ENCODE data around the gene USP19.

USP19 gene

DNA sequence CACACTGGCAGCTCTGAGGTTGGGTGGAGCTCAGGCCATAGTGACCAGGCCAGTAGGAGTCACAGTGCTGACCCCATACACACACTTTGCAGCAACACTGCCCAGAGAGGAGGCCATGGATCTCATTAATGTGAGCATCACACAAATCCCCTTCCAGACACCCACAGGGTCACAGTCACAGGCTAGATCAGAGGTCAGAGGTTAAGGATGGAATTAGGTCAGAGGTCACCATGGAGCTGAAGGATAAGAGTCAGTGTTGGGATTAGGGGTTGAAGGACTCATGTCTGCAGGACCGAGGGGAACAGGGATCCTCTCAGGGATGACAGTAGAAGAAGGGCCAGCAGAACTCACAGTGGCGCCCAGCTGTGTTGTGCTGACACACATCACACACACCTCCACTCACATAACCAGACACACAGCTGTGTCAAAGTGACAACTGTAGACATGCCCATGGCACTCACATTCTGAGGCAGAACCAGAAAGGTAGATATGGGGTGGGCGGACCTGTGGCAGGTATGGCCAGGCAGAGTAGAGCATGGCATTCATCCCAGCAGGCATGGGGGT is 32.8 kb upstream of the USP19 start:
- H3K36me3 Mint-ChIP-seq (ENCODE audit: low read depth), result no peaks in the 10 kb centered on the region
- H3K27me3 Mint-ChIP-seq, result peaks cover 3% of the 10 kb centered on the region
- no peak overlapping the region for H3K27ac Mint-ChIP-seq
- H3K9me3 Mint-ChIP-seq, result no peaks in the 10 kb centered on the region
- no peaks in the 10 kb centered on the region for H3K4me1 Mint-ChIP-seq (ENCODE audit: low read depth)
- intact Hi-C loops (cut with micrococcal nuclease), result no loop called here
- H3K4me3 Mint-ChIP-seq, result no peak overlapping the region

DNA sequence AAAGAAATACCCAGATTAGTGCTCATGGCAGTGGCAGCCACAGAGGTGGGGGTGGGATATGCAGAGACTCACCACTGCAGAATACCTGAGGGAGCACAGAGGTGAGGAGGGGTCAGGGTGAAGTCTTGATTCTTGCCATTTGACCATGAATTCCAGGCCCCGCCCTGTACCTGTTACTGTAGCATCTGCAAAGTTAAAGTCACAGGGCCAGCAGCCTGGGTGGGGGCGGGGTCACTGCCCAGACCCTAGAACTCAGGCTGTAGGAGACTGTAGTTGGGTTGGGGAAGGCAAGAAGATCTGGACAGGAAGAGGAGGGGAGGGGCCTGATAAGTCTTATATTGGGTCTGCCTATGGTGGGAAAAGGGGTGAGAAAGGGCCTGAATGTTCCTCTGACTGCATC is 31.0 kb upstream of the USP19 start:
- Mint-ChIP-seq H3K27ac (no peak overlapping the region), H3K36me3 (ENCODE audit: low read depth) (no peaks in the 10 kb centered on the region), H3K9me3 (no peaks in the 10 kb centered on the region), H3K4me3 (no peak overlapping the region), H3K27me3 (peaks cover 4% of the 10 kb centered on the region), H3K4me1 (ENCODE audit: low read depth) (no peaks in the 10 kb centered on the region)
- intact Hi-C loops (cut with micrococcal nuclease), result no loop called here

DNA sequence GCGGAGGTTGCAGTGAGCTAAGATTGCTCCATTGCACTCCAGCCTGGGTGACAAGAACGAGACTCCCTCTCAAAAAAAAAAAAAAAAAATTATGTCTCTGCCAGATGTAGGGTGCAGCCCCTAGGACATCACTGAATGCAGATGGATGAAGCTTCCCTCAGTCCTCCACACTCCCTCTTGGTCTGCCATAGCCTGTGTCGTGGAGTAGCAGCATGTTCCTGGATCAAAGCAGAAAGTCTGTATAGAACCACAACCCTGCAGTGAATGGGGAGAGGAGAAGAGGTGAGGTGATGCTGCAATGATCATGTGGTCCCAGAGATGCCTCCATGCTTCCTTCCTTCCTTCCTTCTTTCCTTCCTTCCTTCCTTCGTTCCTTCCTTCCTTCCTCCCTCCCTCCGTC is 27.5 kb upstream of the USP19 start:
- Mint-ChIP-seq H3K36me3 (ENCODE audit: low read depth) (no peaks in the 10 kb centered on the region), H3K4me3 (no peak overlapping the region), H3K9me3 (no peaks in the 10 kb centered on the region), H3K27me3 (peaks cover 4% of the 10 kb centered on the region), H3K27ac (no peak overlapping the region), H3K4me1 (ENCODE audit: low read depth) (no peaks in the 10 kb centered on the region)
- intact Hi-C loops (cut with micrococcal nuclease), result no loop called here

GRCh38 chr3:49140080-49140479 is 19.5 kb upstream of the USP19 start:
- H3K4me3 Mint-ChIP-seq, result no peak overlapping the region
- peaks cover 16% of the 10 kb centered on the region for H3K27me3 Mint-ChIP-seq
- H3K36me3 Mint-ChIP-seq (ENCODE audit: low read depth), result no peaks in the 10 kb centered on the region
- no peak overlapping the region for H3K27ac Mint-ChIP-seq
- H3K9me3 Mint-ChIP-seq, result peaks cover 20% of the 10 kb centered on the region
- intact Hi-C loops (cut with micrococcal nuclease), result no loop called here
- H3K4me1 Mint-ChIP-seq (ENCODE audit: low read depth), result no peaks in the 10 kb centered on the region

DNA sequence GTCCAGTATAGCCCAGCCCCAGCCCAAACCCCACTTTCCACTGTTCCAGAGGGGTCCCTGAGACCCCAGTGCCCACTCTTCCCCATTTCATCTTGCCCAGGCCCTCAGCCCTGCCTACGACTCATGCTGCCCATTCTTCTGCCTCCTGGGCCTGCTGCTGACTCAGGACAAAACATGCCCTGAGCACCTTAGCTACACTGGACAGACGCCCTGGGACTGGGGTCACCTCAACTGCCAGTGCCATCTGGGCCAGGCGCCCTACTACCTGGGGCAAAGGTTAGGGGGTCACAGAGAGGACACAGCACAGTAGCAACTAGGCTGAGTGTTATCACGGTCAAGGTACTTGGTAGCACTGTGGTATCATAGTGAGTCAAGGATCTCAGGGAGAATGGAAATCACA is 14.9 kb upstream of the USP19 start:
- Mint-ChIP-seq H3K4me1 (ENCODE audit: low read depth) (peaks cover 26% of the 10 kb centered on the region), H3K36me3 (ENCODE audit: low read depth) (peaks cover 6% of the 10 kb centered on the region)

GRCh38 chr3:49134471-49135265 is 14.0 kb upstream of the USP19 start:
- Mint-ChIP-seq H3K9me3 (no peaks in the 10 kb centered on the region), H3K4me1 (ENCODE audit: low read depth) (peaks cover 26% of the 10 kb centered on the region), H3K27me3 (peaks cover 8% of the 10 kb centered on the region), H3K4me3 (no peak overlapping the region), H3K36me3 (ENCODE audit: low read depth) (peaks cover 12% of the 10 kb centered on the region), H3K27ac (peak overlapping the region; percentile 14)
- intact Hi-C loops (cut with micrococcal nuclease), result no loop called here

More for the DNA sequence above, 14.9 kb upstream of the USP19 start:
- no peak overlapping the region for H3K4me3 Mint-ChIP-seq
- intact Hi-C loops (cut with micrococcal nuclease), result no loop called here
- H3K27ac Mint-ChIP-seq, result peak overlapping the region; percentile 14
- H3K9me3 Mint-ChIP-seq, result no peaks in the 10 kb centered on the region
- H3K27me3 Mint-ChIP-seq, result peaks cover 10% of the 10 kb centered on the region

- Mint-ChIP-seq H3K9me3 (no peaks in the 10 kb centered on the region), H3K27me3 (peaks cover 7% of the 10 kb centered on the region), H3K4me1 (ENCODE audit: low read depth) (peaks cover 26% of the 10 kb centered on the region), H3K4me3 (peak overlapping the region; percentile 79), H3K36me3 (ENCODE audit: low read depth) (peaks cover 25% of the 10 kb centered on the region), H3K27ac (peak overlapping the region; percentile 86)
- intact Hi-C loops (cut with micrococcal nuclease), result loop anchor here (2.0 kb wide), 1 partner anchor 39 kb away; the partner anchor contains the start of gene QRICH1
Measured at GRCh38 chr3:49133226-49133951, 12.8 kb upstream of the USP19 start.

- intact Hi-C loops (cut with micrococcal nuclease), result loop anchor here (2.0 kb wide), 1 partner anchor 38 kb away; the partner anchor contains the start of gene QRICH1
- Mint-ChIP-seq H3K27me3 (peaks cover 4% of the 10 kb centered on the region), H3K9me3 (no peaks in the 10 kb centered on the region), H3K4me3 (peak within 1 kb of the TSS; percentile 79), H3K36me3 (ENCODE audit: low read depth) (peaks cover 32% of the 10 kb centered on the region), H3K27ac (peak within 1 kb of the TSS; percentile 86), H3K4me1 (ENCODE audit: low read depth) (peaks cover 26% of the 10 kb centered on the region)
Measured at GRCh38 chr3:49132437-49133225, 12.0 kb upstream of the USP19 start, which contains the start of gene LAMB2. TSS of gene LAMB2 (minus strand) at chr3:49133050. CDS start at chr3:49132867, 183 bp downstream.

GRCh38 chr3:49132073-49132436 is 11.4 kb upstream of the USP19 start:
- H3K36me3 Mint-ChIP-seq (ENCODE audit: low read depth), result peaks cover 32% of the 10 kb centered on the region
- H3K27ac Mint-ChIP-seq, result peak overlapping the region; percentile 86
- intact Hi-C loops (cut with micrococcal nuclease), result loop anchor here (2.0 kb wide), 1 partner anchor 37 kb away; the partner anchor contains the start of gene QRICH1
- peaks cover 26% of the 10 kb centered on the region for H3K4me1 Mint-ChIP-seq (ENCODE audit: low read depth)
- peaks cover 2% of the 10 kb centered on the region for H3K27me3 Mint-ChIP-seq
- H3K4me3 Mint-ChIP-seq, result peak overlapping the region; percentile 79
- no peaks in the 10 kb centered on the region for H3K9me3 Mint-ChIP-seq

DNA sequence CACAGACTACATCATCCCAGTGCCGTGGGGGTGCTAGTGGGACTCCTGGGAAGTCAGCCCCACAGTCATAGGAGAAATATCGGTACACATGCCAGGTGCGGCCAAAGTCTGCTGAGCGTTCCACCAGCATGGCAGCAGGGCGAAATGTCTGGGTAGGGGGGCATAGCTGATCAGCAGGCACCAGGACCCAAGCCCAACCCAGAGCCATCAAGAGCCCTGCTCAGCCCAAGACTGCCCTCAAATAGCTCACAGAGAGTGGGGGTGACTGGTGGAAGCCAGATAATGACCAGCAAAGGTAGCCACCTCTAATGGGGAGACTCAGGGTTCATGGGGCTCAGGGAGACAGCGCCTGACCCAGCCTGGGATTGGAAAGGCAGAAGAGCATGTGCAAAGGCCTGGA is 11.0 kb upstream of the USP19 start:
- Mint-ChIP-seq H3K4me1 (ENCODE audit: low read depth) (peaks cover 26% of the 10 kb centered on the region), H3K9me3 (no peaks in the 10 kb centered on the region), H3K27ac (peak overlapping the region; percentile 86), H3K4me3 (peak overlapping the region; percentile 79), H3K36me3 (ENCODE audit: low read depth) (peaks cover 32% of the 10 kb centered on the region), H3K27me3 (peaks cover 2% of the 10 kb centered on the region)
- intact Hi-C loops (cut with micrococcal nuclease), result no loop called here

DNA sequence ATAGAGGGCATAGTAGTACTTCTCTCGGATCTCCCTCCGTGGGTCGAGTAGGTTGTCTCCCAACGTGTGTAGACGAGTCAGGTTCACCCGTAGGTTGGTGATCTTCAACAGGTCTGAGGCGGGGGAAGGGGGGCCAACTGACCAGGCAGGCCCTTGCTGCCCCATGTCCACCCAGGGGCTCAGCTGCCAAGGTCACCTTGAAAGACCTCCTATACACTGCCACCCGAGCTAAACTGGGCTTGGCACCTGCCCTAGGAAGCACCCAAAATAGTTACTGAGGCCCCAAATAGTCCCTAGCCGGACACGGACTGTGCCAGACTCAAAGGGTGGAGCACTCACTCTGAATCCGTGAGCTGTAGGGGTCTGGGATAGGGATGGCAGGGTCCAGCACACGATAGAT is 10.4 kb upstream of the USP19 start:
- intact Hi-C loops (cut with micrococcal nuclease), result no loop called here
- H3K4me3 Mint-ChIP-seq, result no peak overlapping the region
- no peaks in the 10 kb centered on the region for H3K9me3 Mint-ChIP-seq
- H3K27ac Mint-ChIP-seq, result no peak overlapping the region
- peaks cover 37% of the 10 kb centered on the region for H3K36me3 Mint-ChIP-seq (ENCODE audit: low read depth)
- peaks cover 2% of the 10 kb centered on the region for H3K27me3 Mint-ChIP-seq
- peaks cover 26% of the 10 kb centered on the region for H3K4me1 Mint-ChIP-seq (ENCODE audit: low read depth)

- H3K36me3 Mint-ChIP-seq (ENCODE audit: low read depth), result peaks cover 80% of the 10 kb centered on the region
- intact Hi-C loops (cut with micrococcal nuclease), result no loop called here
- no peaks in the 10 kb centered on the region for H3K27me3 Mint-ChIP-seq
- H3K4me3 Mint-ChIP-seq, result no peak overlapping the region
- no peak overlapping the region for H3K27ac Mint-ChIP-seq
- no peaks in the 10 kb centered on the region for H3K9me3 Mint-ChIP-seq
- peaks cover 15% of the 10 kb centered on the region for H3K4me1 Mint-ChIP-seq (ENCODE audit: low read depth)
Measured at GRCh38 chr3:49124991-49125670, 4.5 kb upstream of the USP19 start.

GRCh38 chr3:49124203-49124602 is 3.6 kb upstream of the USP19 start:
- H3K27ac Mint-ChIP-seq, result no peak overlapping the region
- H3K36me3 Mint-ChIP-seq (ENCODE audit: low read depth), result peaks cover 71% of the 10 kb centered on the region
- no peaks in the 10 kb centered on the region for H3K27me3 Mint-ChIP-seq
- H3K4me1 Mint-ChIP-seq (ENCODE audit: low read depth), result peaks cover 23% of the 10 kb centered on the region
- H3K9me3 Mint-ChIP-seq, result no peaks in the 10 kb centered on the region
- no peak overlapping the region for H3K4me3 Mint-ChIP-seq
- intact Hi-C loops (cut with micrococcal nuclease), result no loop called here
